Activated naive CD4-positive, alpha-beta T cell treated with Interleukin-2 at 50 U/mL for 16 hours (primary cell): ENCODE results near the gene CASP7.

Source experiments
- DNase-seq: peaks from one replicate; pipeline ENCODE4 v3.0.0-alpha.2; 2020

Gene CASP7

GRCh38 chr10:113666682-113667252 is 12.9 kb upstream of the CASP7 start:
- DNase-seq, result no peak

GRCh38 chr10:113680190-113681111 is 739 bp downstream of the CASP7 start:
- peak; percentile 32 for DNase-seq

GRCh38 chr10:113681533-113682470 is 2.1 kb downstream of the CASP7 start:
- DNase-seq, result peak; percentile 47

- no peak for DNase-seq
Measured at GRCh38 chr10:113683300-113683699, 3.6 kb downstream of the CASP7 start.

- no peak for DNase-seq
Measured at GRCh38 chr10:113686028-113686427, 6.3 kb downstream of the CASP7 start.

- DNase-seq, result no peak
Measured at GRCh38 chr10:113687037-113687436, 7.3 kb downstream of the CASP7 start.

- DNase-seq, result no peak
Measured at GRCh38 chr10:113689057-113689456, 9.3 kb downstream of the CASP7 start.

GRCh38 chr10:113689574-113689973 is 9.9 kb downstream of the CASP7 start:
- DNase-seq, result no peak

- no peak for DNase-seq
Measured at GRCh38 chr10:113690749-113691148, 11.0 kb downstream of the CASP7 start.

GRCh38 chr10:113691381-113691780 is 11.7 kb downstream of the CASP7 start:
- no peak for DNase-seq

GRCh38 chr10:113692271-113692670 is 12.6 kb downstream of the CASP7 start:
- no peak for DNase-seq

GRCh38 chr10:113693348-113693747 is 13.6 kb downstream of the CASP7 start:
- DNase-seq, result no peak

- DNase-seq, result no peak
Measured at GRCh38 chr10:113695691-113696090, 16.0 kb downstream of the CASP7 start.

- no peak for DNase-seq
Measured at GRCh38 chr10:113697595-113697994, 17.9 kb downstream of the CASP7 start.

GRCh38 chr10:113704637-113705343 is 25.1 kb downstream of the CASP7 start:
- DNase-seq, result no peak

- DNase-seq, result no peak
Measured at GRCh38 chr10:113705344-113705652, 25.6 kb downstream of the CASP7 start.

- DNase-seq, result no peak
Measured at GRCh38 chr10:113706623-113707022, 26.9 kb downstream of the CASP7 start.

GRCh38 chr10:113708640-113709039 is 28.9 kb downstream of the CASP7 start:
- DNase-seq, result no peak

- no peak for DNase-seq
Measured at GRCh38 chr10:113709221-113709838, 29.6 kb downstream of the CASP7 start.

GRCh38 chr10:113711142-113711541 is 31.4 kb downstream of the CASP7 start:
- DNase-seq, result no peak

- DNase-seq, result no peak
Measured at GRCh38 chr10:113712024-113712423, 32.3 kb downstream of the CASP7 start.
